Daoy (cell line): ENCODE data around the gene TMEM250. TPM values are rescaled to one million over a fixed set of nuclear protein-coding genes. Genes with fewer than 3 reads are reported as not detected.
A peak's percentile ranks its signal among the peaks of the same experiment; 100 is the strongest.

ENCODE experiments used
- DNase-seq: peaks from one replicate; pipeline ENCODE4 v3.0.0-alpha.2; 2015; ENCODE audit warnings: low read depth
- total RNA-seq: library from RNA; depleted of rRNA; stranded (reverse); fragments of >200 nt; shearing (Covaris generic); gene quantifications from 2 replicates; pipeline ENCODE4 v1.2.3, GENCODE V29; 2014

TMEM250 gene
- total RNA-seq, 1 experiment from 2014 or later = 49.5 TPM

- DNase-seq = no peak
These were observed 29.4 kb upstream of the TMEM250 start for GRCh38 chr9:136147890-136148714.

DNA sequence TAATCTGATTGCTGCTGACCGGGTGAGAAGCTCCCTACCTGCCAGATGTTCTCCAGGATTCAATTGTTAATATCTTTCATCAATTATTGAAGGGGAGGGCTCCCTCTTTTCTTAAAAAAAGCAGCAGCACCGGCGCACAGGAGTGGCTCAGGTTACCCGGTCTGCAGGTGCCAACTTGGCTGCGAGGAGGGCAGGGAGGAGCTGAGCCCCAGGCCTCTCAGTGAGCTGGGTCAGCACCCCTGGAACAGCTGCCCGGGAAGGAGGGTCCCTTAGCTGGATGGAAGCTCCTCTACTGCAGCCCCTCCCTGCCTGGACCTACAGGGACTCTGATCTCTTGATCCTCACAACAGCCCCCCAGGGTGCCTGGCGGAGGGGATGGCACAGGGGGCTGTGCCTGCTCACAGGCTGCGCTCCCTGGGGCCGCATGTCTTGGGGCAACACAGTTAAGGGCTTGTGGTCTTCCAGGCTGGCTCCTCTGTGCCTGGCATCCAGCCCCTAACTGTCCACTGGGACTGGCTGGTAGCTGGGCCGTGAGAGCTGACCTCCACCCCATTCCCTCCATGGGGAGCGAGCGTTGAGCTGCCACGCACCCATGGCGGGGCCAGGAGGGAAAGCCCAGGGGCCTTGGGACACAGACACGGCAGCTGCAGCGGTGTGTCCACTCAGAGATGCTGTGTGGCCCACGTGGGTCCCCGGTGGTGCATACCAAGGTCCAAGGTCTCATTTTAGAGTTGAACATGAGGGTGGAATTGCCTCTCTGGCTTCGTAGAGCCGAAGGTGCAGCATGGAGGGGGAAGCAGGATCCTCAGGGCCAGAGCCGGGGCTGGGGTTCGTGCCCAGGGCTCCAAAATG is 28.6 kb upstream of the TMEM250 start:
- DNase-seq = no peak

DNA sequence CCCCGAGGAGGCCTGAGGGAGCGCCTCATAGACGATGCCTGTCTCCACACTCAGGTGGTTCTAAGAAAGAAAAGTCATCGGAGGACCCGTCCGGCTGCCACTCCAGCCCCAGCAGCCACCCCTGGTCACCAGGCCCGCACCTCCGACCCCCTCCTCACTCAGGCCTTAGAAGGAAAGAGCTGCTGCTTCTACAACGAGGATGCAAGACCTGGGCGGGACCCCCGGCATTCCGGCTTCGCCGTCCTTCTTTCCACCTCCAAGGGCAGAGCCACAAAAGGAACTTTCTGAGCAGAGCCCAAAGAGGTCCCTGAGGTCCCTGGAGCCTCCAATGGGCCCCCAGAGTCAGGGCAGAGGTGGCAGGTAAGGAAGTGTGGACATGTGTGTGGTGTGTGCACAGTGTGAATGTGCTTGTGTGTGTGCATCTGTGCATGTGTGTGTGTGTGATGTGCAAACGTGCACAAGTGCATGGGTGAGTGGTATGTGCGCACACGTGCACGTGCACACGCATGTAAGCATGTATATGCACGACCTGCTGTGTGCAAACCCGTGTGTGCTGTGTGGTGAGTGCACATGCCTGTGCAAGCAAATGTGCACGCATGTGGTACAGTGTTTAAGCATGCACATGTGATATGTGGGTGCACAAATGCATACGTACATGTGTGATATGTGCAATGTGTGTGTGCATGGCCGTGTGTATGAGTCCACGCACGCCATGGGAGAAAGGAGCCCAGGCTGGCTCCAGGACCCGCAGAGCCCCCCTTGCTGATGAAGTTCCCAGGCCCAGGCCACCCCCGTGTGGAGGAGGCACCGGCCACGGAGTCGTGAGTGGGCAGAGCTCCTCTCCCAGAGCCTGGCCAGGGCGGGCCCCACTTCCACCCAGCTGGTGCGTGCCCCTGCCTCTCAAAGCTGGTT is 27.7 kb upstream of the TMEM250 start:
- no peak for DNase-seq

DNA sequence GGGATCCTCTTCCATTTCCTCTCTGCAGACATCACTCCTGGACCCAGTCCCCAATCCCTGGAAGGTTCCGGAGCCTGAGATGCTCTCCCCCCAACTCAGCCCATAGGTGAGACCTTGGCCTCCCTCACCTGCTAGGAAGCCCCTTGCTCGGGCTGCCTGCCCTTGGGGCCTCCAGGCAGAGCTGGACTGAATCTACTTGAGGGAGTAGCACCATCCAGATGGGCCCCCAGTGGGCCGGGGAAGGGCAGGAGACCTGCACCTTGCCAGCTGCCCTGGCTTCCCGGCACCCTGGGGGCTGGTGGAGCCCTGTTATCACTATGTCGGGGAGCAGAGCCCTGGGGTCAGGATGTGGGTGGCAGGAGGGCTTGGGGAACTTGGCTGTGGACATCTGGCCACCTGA is 26.9 kb upstream of the TMEM250 start:
- DNase-seq = no peak

DNA sequence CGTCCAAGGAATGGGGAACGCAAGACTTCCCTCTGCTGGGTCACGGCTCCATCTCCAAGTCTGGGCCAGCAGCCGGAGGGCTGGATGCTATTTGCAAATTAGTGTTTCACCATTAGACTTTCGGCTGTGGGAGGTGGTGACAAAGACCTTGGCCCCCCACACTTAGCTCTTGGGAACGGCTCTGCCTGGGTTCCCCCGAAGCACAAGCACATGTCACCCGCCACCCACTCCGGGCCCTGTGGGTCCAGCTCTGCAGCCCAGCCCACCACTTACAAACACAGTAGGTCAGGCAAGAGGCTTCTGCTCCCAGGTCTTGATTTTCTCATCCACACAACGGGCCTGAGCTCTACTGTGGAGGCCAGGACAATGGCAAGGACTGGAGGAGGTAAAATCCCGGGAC is 25.8 kb upstream of the TMEM250 start:
- no peak for DNase-seq

GRCh38 chr9:136143215-136144001 is 24.7 kb upstream of the TMEM250 start:
- DNase-seq = peak; percentile 67

DNA sequence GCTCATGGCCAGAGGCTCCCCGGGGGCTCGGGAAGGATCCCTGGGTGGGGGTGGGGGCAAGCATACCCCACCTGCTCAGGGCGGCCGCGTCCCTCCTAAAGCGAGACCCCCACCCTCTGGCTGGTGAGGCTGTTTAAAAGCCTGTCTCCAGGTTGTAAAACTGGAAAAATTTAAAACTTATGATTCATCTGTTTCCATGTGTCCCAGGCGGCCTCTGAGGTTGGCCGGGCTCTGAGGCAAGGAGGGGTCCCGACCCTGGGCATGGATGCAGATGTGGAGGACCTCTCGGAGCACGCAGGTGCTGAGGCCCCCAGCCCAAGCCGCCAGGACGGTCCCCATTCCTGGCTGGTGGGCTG is 24.2 kb upstream of the TMEM250 start:
- DNase-seq = no peak

GRCh38 chr9:136142414-136142796 is 23.7 kb upstream of the TMEM250 start:
- no peak for DNase-seq

DNA sequence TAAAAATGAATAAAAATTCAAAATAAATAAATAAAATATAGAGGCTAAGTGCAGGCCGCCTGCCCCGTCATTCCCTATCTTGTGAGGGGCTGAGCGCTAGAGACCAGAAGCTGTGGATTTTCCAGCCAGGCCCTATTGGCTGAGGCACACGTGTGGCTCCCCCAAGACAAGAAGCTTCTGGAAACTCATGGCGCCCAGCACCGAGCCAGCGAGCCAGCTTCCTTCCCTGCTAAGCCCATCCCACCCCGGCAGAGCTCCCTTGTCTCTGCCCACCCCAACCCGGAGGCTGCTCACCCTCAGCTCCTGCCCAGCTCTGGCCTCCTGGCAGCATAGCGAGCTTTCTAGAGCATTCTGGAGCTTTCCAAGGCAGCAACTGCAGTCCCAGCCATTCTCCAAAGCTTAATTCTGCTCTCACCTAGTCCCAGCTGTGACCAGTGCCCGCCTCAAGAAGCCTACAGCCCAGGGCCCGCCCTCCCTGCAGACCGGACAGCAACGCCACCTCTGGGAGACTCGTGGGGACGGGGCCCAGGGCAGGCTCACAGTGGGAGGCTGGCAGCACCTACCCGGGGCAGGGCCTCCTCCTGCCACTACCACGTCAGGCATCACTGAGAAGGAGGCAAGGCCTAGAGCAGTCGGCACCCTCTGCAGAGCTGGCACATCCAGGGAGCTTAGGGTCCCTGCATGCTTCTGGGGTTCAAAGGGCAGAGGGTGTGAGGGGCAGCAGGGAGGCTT is 23.2 kb upstream of the TMEM250 start:
- no peak for DNase-seq

DNA sequence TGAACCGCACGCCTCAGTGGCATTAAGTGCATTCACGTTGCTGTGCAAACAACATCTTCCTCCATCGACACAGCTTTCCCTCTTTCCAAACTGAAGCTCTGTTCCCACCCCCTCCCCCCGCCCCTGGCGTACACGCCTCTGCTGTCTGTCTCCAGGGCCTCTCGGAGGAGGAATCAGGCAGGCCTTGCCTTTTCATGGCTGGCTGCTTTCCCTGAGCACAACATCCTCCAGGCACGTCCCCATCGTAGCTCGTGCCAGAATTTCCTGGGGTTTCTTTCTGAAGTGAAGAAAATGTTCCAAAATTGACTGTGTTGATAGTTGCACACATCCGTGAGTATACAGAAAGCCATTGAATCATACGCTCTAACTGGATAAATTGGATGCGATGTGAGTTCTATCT is 22.3 kb upstream of the TMEM250 start:
- no peak for DNase-seq

DNA sequence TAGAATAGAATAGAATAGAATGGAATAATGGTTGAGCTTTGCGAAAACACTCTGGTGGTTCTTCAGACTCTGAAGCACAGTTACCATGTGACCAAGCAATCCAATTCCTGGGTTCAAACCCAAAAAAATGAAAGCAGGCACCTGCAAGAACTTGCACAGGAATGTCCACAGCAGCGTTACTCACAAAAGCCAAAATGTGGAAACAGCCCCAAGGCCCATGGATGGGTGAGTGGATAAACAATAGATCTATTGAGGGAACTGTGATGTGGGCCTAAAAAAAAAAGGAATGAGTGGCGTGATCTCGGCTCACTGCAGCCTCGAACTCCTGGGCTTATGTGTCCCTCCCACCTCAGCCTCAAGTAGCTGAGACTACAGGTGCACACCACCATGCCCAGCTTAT is 21.4 kb upstream of the TMEM250 start:
- no peak for DNase-seq

- DNase-seq = peak; percentile 80
These were observed 19.9 kb upstream of the TMEM250 start for GRCh38 chr9:136138566-136138965.

GRCh38 chr9:136137321-136138265 is 18.9 kb upstream of the TMEM250 start:
- DNase-seq = no peak

DNA sequence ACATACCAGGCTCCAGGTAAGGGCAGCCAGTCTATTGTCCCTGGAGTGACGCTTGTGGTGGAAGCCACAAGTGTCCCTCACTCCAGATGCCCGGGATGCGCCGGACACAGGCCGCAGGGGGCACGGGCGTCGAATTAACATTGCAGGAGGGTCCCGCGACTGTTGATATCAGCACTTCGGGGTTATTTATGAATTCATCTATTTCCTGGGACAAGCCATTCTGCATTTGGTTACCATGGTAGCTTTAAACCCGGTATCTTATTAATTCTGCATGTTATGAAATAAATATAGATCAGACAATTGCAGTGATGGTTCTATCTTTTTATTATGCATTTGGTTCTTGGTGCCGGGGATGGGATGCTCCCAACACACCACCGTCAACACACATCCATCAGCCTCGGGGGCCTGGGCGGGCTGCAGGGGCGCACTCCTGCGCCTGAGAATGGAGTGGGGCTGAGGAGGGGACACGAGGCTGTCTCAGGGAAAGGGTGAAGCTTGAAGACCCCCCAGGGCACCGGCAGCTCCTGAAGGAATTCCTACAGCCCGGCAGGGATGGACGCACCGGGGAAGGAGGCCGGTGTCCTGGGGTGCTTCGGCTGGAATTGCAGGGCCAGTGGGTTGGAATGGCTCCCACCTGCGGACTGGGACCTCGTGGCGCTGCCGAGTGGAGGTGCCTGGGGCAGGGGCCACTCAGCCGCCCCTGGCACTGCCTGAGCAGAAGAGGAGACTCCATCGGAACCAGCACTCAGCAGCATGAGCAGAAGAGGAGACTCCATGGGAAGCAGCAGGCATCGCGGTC is 17.7 kb upstream of the TMEM250 start:
- no peak for DNase-seq

DNA sequence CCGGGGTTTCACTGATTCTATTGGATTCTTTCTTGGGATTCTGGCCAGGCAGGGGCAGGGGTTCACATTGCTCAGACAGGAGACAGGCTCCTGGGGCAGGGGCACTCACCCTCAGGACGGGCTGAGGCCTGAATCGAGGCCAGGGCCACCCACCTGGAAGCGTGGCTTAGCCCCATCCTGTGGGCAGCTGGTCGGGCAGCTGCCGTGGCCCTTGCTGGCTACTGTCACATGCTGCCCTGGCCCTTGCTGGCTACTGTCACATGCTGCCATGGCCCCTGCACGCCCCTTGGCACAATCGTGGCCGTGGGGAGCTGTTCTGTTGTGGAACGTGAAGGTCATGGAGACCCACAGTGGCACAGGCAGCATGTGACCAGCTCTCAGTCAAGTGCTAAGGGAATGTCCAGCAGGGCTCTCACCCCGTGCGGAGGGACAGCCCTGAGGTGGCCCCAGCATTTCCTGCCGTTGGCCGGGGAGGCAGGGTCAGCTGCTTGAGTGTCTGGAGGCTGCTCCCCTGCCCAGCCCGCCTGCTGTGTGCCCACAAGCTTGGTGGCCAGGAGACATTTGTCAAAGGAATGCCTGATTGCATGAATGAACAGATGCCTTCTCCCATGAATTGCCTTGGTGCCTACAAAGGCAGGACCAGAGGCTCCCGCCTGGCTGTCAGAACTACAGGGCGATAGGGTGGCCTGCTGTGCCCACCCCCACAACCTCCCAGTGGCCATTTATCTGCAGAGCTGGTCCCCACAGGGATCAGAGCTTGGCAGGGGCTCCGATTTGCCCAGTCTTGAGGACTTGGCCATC is 16.9 kb upstream of the TMEM250 start:
- DNase-seq = no peak

DNA sequence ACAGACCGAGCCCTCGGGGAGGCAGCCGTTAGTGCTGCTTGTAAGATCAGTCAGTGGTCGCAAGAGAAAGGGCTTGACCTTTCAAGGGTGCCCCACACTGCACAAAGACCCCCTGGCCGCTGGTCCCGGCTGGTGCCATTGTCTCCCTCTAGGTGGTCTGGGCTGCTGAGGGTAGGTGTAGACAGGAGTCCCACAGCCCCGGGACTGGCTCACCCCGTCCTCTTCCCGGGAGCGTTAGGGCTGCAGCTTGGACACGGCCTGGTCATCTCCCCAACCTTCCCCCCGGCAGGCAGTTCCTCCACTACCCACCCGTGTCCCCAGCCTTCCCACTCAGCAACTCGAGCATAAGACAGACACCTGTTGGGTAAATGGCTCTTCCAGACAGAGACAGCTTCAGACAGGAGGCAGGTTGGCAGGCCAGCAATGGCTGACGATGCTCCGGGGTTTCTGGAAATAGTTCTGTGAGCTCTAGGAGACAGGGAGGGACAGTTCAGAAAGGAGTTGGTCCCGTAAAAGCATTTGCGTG is 15.3 kb upstream of the TMEM250 start:
- no peak for DNase-seq

- peak; percentile 65 for DNase-seq
These were observed 14.7 kb upstream of the TMEM250 start for GRCh38 chr9:136133191-136133958.
